Caco-2 (cell line): Measurements from ENCODE around the gene MYF5. TPM values are rescaled to one million over a fixed set of nuclear protein-coding genes. Genes with fewer than 3 reads are reported as not detected.

Experiments
- BruUV-seq: library from RNA; stranded (reverse); fragments of 400-500 nt; replicated peaks from 2 replicates; lab custom pipeline; 2021; lab: Mats Ljungman, UMichigan
- CTCF ChIA-PET: fragments of 300-600 bp; sonication (Branson Sonifier 250); formaldehyde crosslinking; loops from one replicate; lab custom pipeline; 2022; ENCODE audit warnings: antibody characterized with exemption; lab: Charles Lee
- POLR2A ChIA-PET: fragments of 300-600 bp; sonication (Branson Sonifier 250); formaldehyde crosslinking; loops from one replicate; lab custom pipeline; 2022; ENCODE audit warnings: antibody characterized with exemption; lab: Charles Lee
- DNase-seq, 2 experiments: peaks; one replicate each; pipeline versions ENCODE4 v3.0.0 to v3.0.0-alpha.2; 2020 to 2022
- H3K27me3 ChIP-seq: replicated peaks from 2 replicates; pipeline ENCODE4 v1.6.0; 2011; ENCODE audit warnings: low read length; ENCODE audit not compliant: control insufficient read depth, insufficient read depth
- H3K36me3 ChIP-seq: 2 replicates; pipeline ENCODE4 v1.5.1; 2011; ENCODE audit warnings: low read length; ENCODE audit not compliant: control insufficient read depth, insufficient read depth
- H3K4me1 ChIP-seq: fragments of 250-450 bp; sonication (Bioruptor Pico); 2 replicates; pipeline ENCODE4 v1.5.1; 2020; ENCODE audit warnings: mild to moderate bottlenecking
- H3K4me3 ChIP-seq: 2 replicates; pipeline ENCODE4 v1.5.1; 2011; ENCODE audit warnings: low read depth, mild to moderate bottlenecking, control low read depth, low read length
- H3K9me3 ChIP-seq: fragments of 250-450 bp; sonication (Bioruptor Pico); 2 replicates; pipeline ENCODE4 v1.5.1; 2020; ENCODE audit warnings: mild to moderate bottlenecking, moderate library complexity
- H3K27ac Mint-ChIP-seq: one replicate; pipeline ENCODE4 v1.8.0; 2022; ENCODE audit warnings: mixed read lengths; ENCODE audit not compliant: unreplicated experiment
- H3K27me3 Mint-ChIP-seq: one replicate; pipeline ENCODE4 v1.8.0; 2022; ENCODE audit warnings: mixed read lengths; ENCODE audit not compliant: insufficient read depth, unreplicated experiment
- H3K36me3 Mint-ChIP-seq: one replicate; pipeline ENCODE4 v1.8.0; 2022; ENCODE audit warnings: mild to moderate bottlenecking, mixed read lengths; ENCODE audit not compliant: insufficient read depth, unreplicated experiment
- H3K4me1 Mint-ChIP-seq: one replicate; pipeline ENCODE4 v1.8.0; 2022; ENCODE audit warnings: low read depth, mixed read lengths; ENCODE audit not compliant: unreplicated experiment
- H3K4me3 Mint-ChIP-seq: one replicate; pipeline ENCODE4 v1.8.0; 2022; ENCODE audit warnings: mild to moderate bottlenecking, moderate library complexity, mixed read lengths; ENCODE audit not compliant: unreplicated experiment
- H3K9me3 Mint-ChIP-seq: one replicate; pipeline ENCODE4 v1.8.0; 2022; ENCODE audit warnings: mixed read lengths; ENCODE audit not compliant: unreplicated experiment
- CTCF ChIP-seq, 2 experiments: fragments of 200-600 bp in 1 of 2; IDR thresholded peaks; 1 replicate in 1 of 2; 2 replicates in 1 of 2; pipeline versions ENCODE4 v1.5.1 to v1.8.0; 2011 to 2022; ENCODE audit warnings: antibody characterized with exemption in 1 of 2, control low read depth in 1 of 2, inconsistent platforms in 1 of 2, low read depth in 1 of 2, low read length in 1 of 2, mild to moderate bottlenecking in 1 of 2, moderate library complexity in 1 of 2; ENCODE audit not compliant: insufficient read depth in 1 of 2, severe bottlenecking in 1 of 2, unreplicated experiment in 1 of 2
- intact Hi-C: fragments of 100-400 bp; cut with micrococcal nuclease; formaldehyde crosslinking; loops from one replicate; pipeline ENCODE4 v1.10.0; 2022; ENCODE audit not compliant: unreplicated experiment
- total RNA-seq: library from RNA; stranded (reverse); gene quantifications from 2 replicates; pipeline ENCODE4 v1.2.3, GENCODE V29; 2022

The MYF5 gene
- total RNA-seq, 1 experiment from 2014 or later: not detected

- intact Hi-C loops: no loop called here
- Mint-ChIP-seq H3K9me3 (no peaks in the 10 kb centered on the region), H3K27me3 (no peaks in the 10 kb centered on the region), H3K27ac (no peak overlapping the region), H3K36me3 (no peaks in the 10 kb centered on the region), H3K4me3 (no peak overlapping the region), H3K4me1 (no peaks in the 10 kb centered on the region)
- BruUV-seq: no TSS peak
- Histone ChIP-seq H3K9me3 (no peaks in the 10 kb centered on the region), H3K36me3 (no peaks in the 10 kb centered on the region), H3K27me3 (no peaks in the 10 kb centered on the region), H3K4me1 (no peaks in the 10 kb centered on the region), H3K4me3 (no peak overlapping the region)
- no peak for TF ChIP-seq CTCF (IDR thresholded peaks at IDR 0.05; ENCODE audit: insufficient read depth in 1 of 2, low read depth in 1 of 2, low read length in 1 of 2, severe bottlenecking in 1 of 2, unreplicated experiment in 1 of 2)
- ChIA-PET CTCF (no interaction called here), POLR2A (no interaction called here)
- DNase-seq: no peak
These were observed 19.3 kb upstream of the MYF5 start for GRCh38 chr12:80697270-80697887.

DNA sequence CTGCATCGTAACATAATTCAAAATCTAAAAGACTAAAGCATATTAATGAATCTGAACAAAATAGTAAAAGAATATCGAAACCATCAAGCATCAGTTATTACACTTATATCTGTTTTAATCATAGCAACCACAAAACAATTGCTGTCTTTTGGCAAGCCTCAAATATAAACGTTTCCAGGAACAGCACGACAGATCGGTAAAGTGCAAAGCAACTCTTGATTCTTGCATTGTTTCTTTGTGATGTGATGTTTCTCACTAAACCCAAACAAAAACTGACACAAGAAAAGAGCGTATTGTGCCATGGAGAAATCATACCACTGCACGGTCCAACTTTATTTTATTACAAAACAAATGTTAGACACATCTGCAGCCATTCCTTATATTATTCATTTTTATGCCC, 18.5 kb upstream of the MYF5 start:
- BruUV-seq: no TSS peak

GRCh38 chr12:80698847-80699542, 17.7 kb upstream of the MYF5 start:
- Mint-ChIP-seq H3K4me1 (peaks cover 10% of the 10 kb centered on the region), H3K27me3 (no peaks in the 10 kb centered on the region), H3K27ac (no peak overlapping the region), H3K9me3 (no peaks in the 10 kb centered on the region), H3K4me3 (no peak overlapping the region), H3K36me3 (no peaks in the 10 kb centered on the region)
- no TSS peak for BruUV-seq
- no peak for DNase-seq
- ChIA-PET POLR2A (no interaction called here), CTCF (no interaction called here)
- Histone ChIP-seq H3K36me3 (no peaks in the 10 kb centered on the region), H3K9me3 (no peaks in the 10 kb centered on the region), H3K27me3 (no peaks in the 10 kb centered on the region), H3K4me1 (no peaks in the 10 kb centered on the region), H3K4me3 (no peak overlapping the region)
- intact Hi-C loops: no loop called here
- no peak for TF ChIP-seq CTCF (IDR thresholded peaks at IDR 0.05; ENCODE audit: insufficient read depth in 1 of 2, low read depth in 1 of 2, low read length in 1 of 2, severe bottlenecking in 1 of 2, unreplicated experiment in 1 of 2)

More for the DNA sequence above, 18.5 kb upstream of the MYF5 start:
- no peak overlapping the region for H3K4me3 Mint-ChIP-seq
- no peak for DNase-seq
- intact Hi-C loops: no loop called here
- no peak for TF ChIP-seq CTCF (IDR thresholded peaks at IDR 0.05; ENCODE audit: insufficient read depth in 1 of 2, low read depth in 1 of 2, low read length in 1 of 2, severe bottlenecking in 1 of 2, unreplicated experiment in 1 of 2)
- POLR2A ChIA-PET: no interaction called here
- Histone ChIP-seq H3K9me3 (no peaks in the 10 kb centered on the region), H3K4me1 (no peaks in the 10 kb centered on the region), H3K4me3 (no peak overlapping the region), H3K27me3 (no peaks in the 10 kb centered on the region), H3K36me3 (no peaks in the 10 kb centered on the region)
- H3K27me3 Mint-ChIP-seq: no peaks in the 10 kb centered on the region
- no peaks in the 10 kb centered on the region for H3K9me3 Mint-ChIP-seq
- CTCF ChIA-PET: no interaction called here
- H3K36me3 Mint-ChIP-seq: no peaks in the 10 kb centered on the region
- H3K4me1 Mint-ChIP-seq: peaks cover 7% of the 10 kb centered on the region
- H3K27ac Mint-ChIP-seq: no peak overlapping the region
